Measurements from ENCODE around the gene SEC16B.

- TF ChIP-seq POLR2A (IDR thresholded peaks at IDR 0.05) (no peak), CTCF (IDR thresholded peaks at IDR 0.05) (peak in 5 of 7 experiments; percentile 73 to 95 (median 82)), POLR2AphosphoS5 (IDR thresholded peaks at IDR 0.05) (no peak)
Observed at GRCh38 chr1:177948336-177948972, 21.4 kb downstream of the SEC16B start.
